Brain microvascular endothelial cell (primary cell): ENCODE results near the gene FAM184B.

Experiments
- DNase-seq: peaks from one replicate; pipeline ENCODE4 v3.0.0-alpha.2; 2020
- H3K27ac ChIP-seq: fragments of 250-450 bp; sonication (Bioruptor Pico); 2 replicates; pipeline ENCODE4 v1.5.1; 2020; ENCODE audit warnings: mild to moderate bottlenecking, moderate library complexity
- H3K27me3 ChIP-seq: fragments of 250-450 bp; sonication (Bioruptor Pico); replicated peaks from 2 replicates; pipeline ENCODE4 v1.5.1; 2020; ENCODE audit warnings: mild to moderate bottlenecking
- H3K36me3 ChIP-seq: fragments of 250-450 bp; sonication (Bioruptor Pico); replicated peaks from 2 replicates; pipeline ENCODE4 v1.5.1; 2020; ENCODE audit warnings: mild to moderate bottlenecking
- H3K4me3 ChIP-seq: 2 replicates; pipeline ENCODE4 v1.5.1; 2011; ENCODE audit warnings: low read depth, mild to moderate bottlenecking, control low read depth, low read length, moderate library complexity
- in situ Hi-C: cut with HindIII; loops from 2 replicates; pipeline ENCODE4 v1.10.0; 2017; ENCODE audit warnings: low sequenced_read_pairs, low pct_ligation_motif_present
- TF ChIP-seq, protein P1 (sequence below): IDR thresholded peaks from 2 replicates; pipeline ENCODE4 v1.5.1; 2011; ENCODE audit warnings: low read depth, mild to moderate bottlenecking, moderate library complexity, low read length, control low read depth, inconsistent platforms; ENCODE audit errors: missing control alignments

FAM184B gene

DNA sequence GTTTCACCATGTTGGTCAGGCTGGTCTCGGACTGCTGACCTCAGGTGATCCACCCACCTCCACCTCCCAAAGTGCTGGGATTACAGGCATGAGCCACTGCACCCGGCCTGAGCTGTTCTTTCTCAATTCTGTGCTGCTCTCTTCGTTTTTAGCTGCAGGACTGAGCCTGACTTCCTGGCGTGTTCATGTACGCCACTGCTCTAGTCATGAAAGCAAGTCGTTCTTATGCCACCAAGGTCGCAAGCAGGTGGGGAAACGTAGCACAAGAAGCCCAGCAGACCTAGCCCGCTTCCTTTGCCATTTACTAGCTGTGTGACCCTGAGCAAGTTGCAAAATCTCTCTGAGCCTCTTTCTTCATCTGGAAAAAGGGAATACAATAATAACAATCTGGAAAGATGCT is 123.6 kb downstream of the FAM184B start:
- no peak for DNase-seq
- Histone ChIP-seq H3K36me3 (no peaks in the 10 kb centered on the region), H3K27ac (no peak overlapping the region), H3K4me3 (no peak overlapping the region), H3K27me3 (no peaks in the 10 kb centered on the region)
- TF ChIP-seq, protein P1, sequence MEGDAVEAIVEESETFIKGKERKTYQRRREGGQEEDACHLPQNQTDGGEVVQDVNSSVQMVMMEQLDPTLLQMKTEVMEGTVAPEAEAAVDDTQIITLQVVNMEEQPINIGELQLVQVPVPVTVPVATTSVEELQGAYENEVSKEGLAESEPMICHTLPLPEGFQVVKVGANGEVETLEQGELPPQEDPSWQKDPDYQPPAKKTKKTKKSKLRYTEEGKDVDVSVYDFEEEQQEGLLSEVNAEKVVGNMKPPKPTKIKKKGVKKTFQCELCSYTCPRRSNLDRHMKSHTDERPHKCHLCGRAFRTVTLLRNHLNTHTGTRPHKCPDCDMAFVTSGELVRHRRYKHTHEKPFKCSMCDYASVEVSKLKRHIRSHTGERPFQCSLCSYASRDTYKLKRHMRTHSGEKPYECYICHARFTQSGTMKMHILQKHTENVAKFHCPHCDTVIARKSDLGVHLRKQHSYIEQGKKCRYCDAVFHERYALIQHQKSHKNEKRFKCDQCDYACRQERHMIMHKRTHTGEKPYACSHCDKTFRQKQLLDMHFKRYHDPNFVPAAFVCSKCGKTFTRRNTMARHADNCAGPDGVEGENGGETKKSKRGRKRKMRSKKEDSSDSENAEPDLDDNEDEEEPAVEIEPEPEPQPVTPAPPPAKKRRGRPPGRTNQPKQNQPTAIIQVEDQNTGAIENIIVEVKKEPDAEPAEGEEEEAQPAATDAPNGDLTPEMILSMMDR = no peak
- in situ Hi-C loops = no loop called here

DNA sequence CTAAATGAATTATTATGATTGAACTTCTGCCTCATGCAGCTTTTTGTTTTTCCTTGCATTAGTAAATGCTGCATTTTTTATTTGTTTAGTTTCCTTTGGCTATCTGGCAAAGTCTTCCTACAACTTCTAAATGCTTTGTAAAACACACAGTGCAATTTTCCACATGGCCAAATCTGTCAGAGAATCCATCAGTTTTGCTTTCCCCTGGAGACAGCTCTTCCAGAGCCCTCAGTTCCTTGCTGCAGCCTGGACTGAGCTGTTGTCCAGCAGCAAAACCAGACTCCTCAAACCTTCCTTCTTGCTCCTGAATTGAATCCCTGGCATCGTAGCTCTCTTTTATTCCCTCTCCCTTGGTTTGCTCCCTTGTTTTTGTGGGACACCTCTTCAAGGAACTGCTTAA is 124.3 kb downstream of the FAM184B start:
- Histone ChIP-seq H3K27me3 (no peaks in the 10 kb centered on the region), H3K27ac (no peak overlapping the region), H3K4me3 (no peak overlapping the region), H3K36me3 (no peaks in the 10 kb centered on the region)
- no peak for DNase-seq
- TF ChIP-seq, protein P1 = no peak
- in situ Hi-C loops = no loop called here

DNA sequence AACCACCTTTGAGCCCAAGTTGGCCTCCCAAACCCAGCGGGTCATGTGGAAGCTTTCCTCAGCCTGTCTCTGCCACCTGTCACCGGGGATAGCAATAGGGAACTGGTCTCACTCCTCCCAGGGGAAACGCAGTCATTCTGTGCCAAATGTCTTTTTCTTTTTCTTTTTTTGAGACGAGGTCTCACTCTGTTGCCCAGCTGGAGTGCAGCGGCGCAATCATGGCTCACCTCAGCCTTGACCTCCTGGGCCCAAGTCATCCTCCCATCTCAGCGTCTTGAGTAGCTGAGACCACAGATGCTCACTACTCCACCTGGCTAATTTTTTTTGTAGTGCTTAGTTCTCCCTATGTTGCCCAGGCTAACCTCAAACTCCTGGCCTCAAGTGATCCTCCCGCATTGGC is 126.7 kb downstream of the FAM184B start:
- in situ Hi-C loops = no loop called here
- Histone ChIP-seq H3K36me3 (no peaks in the 10 kb centered on the region), H3K27ac (no peak overlapping the region), H3K4me3 (no peak overlapping the region), H3K27me3 (no peaks in the 10 kb centered on the region)
- TF ChIP-seq, protein P1 = no peak
- DNase-seq = no peak

DNA sequence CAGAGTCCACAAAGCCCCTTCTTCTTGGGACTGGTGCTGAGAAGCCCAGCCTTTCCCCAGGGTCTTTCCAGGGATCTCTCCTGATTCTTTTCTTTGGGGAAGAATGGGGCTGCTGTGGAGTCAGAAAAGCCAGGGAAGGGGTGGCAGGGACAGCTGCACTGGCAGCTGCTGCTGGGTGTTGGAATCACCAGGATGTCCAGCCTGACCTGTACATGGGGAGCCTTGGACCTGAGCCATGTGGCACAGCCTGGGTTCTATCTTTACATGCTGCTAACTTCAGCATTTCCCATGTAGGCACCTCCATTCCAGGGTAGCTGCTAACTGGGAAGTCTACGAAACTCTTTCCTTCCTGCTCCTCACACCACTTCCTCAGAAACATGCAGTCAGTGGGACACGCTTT is 131.0 kb downstream of the FAM184B start:
- TF ChIP-seq, protein P1 = no peak
- no peak overlapping the region for H3K27ac ChIP-seq
- no peaks in the 10 kb centered on the region for H3K27me3 ChIP-seq
- in situ Hi-C loops = no loop called here
- H3K36me3 ChIP-seq = no peaks in the 10 kb centered on the region
- no peak overlapping the region for H3K4me3 ChIP-seq
- DNase-seq = no peak

DNA sequence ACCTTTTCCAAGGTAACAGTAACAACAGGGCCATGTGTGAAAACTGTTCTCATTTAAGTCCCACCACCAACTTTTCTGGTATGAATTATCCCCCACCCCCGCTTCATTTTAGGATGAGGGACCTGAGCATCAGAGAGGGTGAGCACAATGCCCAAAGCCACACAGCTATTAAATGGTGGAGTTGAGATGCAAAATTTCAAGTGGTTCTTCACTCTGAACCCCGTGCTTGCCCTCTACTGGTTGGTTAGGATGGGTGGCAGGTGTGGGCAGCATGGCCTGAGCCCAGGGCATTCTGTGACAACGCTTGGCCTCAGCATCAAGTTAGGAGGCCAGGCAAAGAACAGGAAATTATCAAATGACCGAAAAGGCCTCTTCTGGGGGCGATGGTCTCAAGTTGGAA is 133.5 kb downstream of the FAM184B start:
- Histone ChIP-seq H3K36me3 (no peaks in the 10 kb centered on the region), H3K27ac (no peak overlapping the region), H3K4me3 (no peak overlapping the region), H3K27me3 (no peaks in the 10 kb centered on the region)
- in situ Hi-C loops = no loop called here
- TF ChIP-seq, protein P1 = peak; percentile 14
- DNase-seq = no peak

DNA sequence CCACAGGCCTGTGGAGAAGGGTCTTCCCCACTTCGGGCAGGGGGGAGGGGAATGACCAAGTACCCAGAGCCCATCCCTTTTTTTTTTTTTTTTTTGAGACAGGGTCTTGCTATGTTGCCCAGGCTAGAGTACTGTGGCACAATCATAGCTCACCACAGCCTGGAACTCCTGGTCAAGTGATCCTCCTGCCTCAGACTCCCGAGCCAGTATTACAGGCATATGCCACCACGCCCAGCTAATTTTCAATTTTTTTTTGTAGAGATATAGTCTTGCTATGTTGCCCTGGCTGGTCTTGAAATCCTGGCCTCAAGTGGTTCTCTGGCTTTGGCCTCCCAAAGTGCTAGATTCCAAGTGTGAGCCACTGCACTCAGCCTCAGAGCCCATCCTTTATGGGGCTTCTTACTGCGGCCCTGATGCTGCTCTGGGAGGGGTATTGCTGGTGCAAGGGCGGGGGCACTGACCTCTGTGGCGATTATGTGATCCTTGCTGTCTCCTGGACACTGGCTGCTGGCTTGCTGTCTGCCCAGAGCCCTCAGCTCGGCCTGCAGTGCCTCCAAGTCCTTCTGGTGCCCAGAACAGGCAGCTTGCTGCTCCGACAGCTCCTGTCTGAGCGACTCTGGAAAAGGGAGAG is 134.1 kb downstream of the FAM184B start:
- Histone ChIP-seq H3K36me3 (no peaks in the 10 kb centered on the region), H3K27ac (no peak overlapping the region), H3K4me3 (no peak overlapping the region), H3K27me3 (no peaks in the 10 kb centered on the region)
- in situ Hi-C loops = no loop called here
- no peak for DNase-seq
- TF ChIP-seq, protein P1 = no peak
